Stimulated activated CD4-positive, alpha-beta T cell treated with anti-CD3 and anti-CD28 coated beads, Interleukin-1b, Interleukin-23, amount 100 ng/mL, for 4 hours (primary cell): Measurements from ENCODE around the gene RAD51B.

Experiments
- DNase-seq, 2 donors: peaks; one replicate each; pipeline ENCODE4 v3.0.0-alpha.2; 2020; ENCODE audit warnings: low read depth in 2 of 2

Gene RAD51B

DNA sequence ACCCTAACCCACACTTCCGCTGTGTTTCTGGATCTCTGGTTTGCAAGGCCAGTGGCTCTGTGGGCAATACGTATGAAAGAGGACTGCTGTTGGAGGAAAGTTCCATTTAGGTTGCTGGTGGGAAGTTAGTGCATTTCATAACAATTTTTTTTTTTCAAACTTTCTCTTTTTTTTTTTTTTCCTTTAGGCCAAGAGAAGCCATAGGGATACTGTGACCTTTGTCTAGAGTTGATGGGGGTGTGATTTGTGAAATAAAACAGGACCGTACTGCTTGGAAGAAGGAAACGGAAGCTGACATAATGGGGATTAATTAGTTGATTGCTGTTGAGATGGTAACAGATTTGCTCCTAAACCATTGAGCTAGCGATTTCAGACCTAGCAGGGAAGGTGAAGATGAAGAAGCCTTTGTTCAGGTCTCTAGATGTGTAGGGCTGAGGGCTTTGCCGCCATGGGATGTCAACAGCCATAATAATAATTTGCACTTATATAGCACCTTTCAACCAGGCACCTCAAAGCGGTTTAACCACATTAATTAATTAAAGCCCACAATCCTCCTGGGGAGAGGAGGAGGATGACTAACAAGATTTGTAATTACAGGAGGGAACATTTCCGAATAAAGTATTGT lies 658.0 kb downstream of the RAD51B start:
- DNase-seq: no peak

- DNase-seq: no peak
Observed at GRCh38 chr14:68479247-68479646, 659.7 kb downstream of the RAD51B start.

GRCh38 chr14:68482018-68482417 lies 662.4 kb downstream of the RAD51B start:
- no peak for DNase-seq

DNA sequence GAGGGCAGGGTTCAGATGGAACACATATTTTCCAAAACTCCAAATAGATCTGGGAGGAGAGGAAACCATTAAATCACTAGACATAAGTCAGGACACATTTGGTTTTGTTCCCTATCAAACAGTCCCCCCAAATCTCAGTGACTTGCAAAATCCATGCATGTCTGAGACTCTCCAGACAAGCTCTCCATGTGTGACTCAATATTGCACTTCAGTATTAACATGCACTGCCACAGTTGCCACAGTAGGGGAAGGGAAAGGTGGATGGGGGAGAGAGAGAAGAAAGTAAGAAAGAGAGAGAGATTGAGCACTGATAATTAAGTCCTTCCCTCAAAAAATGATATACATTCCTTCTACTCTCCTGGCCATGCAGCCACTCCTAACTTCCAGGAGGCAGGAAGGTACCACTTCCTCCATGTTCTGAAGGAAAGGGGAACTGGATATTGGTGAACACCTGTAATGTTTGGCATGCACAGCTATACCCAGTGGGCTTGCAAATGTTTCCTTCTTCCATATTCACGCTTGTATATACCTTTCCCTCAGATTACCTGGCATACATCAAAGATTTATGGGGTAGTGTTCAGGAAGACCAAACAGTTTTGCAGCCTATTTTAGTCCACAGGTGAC lies 663.3 kb downstream of the RAD51B start:
- no peak for DNase-seq

DNA sequence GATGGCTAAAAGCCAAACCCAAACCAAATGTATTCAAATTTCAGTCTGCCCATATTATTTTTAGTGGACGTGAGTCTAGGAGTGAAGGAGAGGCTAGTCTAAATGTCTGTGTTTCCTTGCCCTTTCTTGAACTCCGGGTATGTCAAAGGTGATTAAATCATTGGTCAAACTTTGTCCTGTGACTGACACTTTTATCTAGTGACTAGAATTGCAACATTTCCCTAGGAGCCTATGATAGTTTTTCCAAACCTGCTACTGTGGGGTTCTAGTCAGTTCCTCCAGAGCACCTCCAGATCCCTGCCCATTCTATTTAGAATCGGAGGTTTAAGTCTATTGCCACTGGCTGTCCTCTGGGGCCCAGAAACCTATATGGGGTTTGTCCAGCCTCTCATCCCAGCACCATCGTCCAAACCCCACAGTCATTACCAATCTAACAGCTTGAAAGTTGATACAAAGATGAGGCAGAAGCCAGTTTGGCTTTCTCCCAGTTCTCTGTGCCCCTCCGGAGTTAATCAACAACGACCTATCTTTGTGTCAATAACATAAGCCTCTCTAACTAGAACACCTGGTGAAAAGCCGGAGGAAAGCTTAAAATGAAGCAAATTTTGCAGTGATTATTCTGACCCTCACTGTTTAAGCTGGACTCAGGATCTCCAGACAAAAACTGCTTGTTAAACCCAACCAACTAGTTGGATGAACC lies 666.6 kb downstream of the RAD51B start:
- DNase-seq: no peak

DNA sequence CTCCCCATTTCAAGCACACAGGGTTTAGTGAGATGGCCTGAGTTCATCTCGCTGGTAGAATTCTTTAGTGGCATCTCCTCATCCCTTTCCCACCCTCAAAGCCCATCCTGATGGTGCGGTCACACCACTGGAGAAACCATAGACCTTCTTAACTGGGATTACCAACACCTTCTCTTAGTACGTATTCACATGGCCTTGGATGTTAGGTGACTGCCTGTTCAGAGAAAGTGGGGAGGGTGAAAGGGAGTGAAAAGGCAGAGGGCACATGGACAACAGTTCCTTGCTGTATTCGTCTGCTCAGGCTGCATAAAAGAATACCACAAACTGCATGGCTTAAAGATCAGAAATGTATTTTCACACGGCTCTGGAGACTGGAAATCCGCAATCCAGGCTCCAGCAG lies 667.2 kb downstream of the RAD51B start:
- DNase-seq: no peak

- DNase-seq: no peak
Observed at GRCh38 chr14:68487805-68488590, 668.4 kb downstream of the RAD51B start.

- DNase-seq: no peak
Observed at GRCh38 chr14:68491793-68492192, 672.2 kb downstream of the RAD51B start.

- DNase-seq: no peak
Observed at GRCh38 chr14:68492381-68493151, 673.0 kb downstream of the RAD51B start.

DNA sequence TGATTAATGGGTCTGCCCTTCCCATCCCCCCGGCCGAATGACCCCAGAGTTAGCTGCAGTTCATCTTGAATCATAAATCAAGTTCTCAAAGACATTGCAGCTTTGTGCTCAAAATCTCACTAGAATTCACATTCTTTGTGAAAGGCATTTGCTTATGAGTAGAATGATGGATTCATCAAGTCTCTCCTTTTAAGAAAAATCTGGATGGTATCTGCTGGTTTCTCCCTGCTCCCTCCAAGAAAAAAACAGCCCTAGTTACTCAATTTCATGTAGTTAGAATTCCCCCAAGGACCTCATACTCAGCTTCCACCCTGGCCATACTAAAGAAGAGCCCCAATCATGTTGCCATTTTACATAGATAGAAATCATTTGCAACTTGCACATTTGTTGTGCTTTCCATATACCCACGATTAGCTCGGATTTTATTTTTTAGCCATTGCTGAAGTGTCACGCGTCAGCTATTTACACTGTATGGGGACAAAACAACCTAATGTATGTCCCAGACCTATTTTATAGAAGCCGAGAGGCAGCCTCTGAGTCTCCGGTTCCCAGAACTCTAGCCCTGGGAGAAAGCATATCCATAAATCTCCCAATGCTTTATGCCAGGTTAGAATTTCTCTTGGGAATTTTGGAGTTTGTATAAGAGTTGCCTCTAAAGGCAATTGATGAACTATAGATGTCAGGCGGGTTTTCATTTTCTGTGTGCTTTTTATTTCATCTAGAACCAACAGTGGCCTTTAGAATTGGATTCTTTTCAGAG lies 673.8 kb downstream of the RAD51B start:
- DNase-seq: no peak

- DNase-seq: no peak
Observed at GRCh38 chr14:68495101-68496039, 675.8 kb downstream of the RAD51B start.

DNA sequence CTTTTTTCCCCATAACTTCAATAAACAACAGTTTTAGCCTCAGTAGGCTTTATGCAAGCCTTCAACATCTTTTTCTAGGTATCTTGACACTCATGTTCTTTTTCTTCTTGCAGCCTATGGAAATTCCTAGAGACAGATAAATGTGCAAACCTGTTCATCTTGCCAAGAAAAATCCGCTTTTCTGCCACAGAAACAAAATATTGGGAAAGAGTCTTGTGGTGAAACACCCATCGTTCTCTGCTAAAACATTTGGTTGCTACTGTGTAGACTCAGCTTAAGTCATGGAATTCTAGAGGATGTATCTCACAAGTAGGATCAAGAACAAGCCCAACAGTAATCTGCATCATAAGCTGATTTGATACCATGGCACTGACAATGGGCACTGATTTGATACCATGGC lies 677.4 kb downstream of the RAD51B start:
- DNase-seq: no peak

DNA sequence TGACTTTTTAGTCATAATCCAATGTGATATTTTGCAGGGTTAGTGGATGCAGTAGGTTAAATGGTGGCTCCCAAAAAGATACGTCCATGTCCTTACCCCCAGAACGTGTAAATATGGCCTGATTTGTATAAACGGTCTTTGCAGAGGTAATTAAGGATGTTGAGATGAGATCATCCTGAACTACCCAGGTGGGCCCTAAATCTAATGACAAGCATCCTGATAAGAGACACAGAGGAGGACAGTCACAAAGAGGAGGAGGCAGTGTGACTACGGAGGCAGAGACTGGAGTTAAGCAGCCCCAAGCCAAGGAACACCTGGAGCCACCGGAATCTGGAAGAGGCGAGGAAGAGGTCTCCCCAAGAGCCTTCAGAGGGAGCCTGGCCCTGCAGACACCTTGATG lies 679.9 kb downstream of the RAD51B start:
- DNase-seq: no peak

- DNase-seq: no peak
Observed at GRCh38 chr14:68501171-68501570, 681.6 kb downstream of the RAD51B start.

- DNase-seq: no peak
Observed at GRCh38 chr14:68501614-68502052, 682.1 kb downstream of the RAD51B start.

DNA sequence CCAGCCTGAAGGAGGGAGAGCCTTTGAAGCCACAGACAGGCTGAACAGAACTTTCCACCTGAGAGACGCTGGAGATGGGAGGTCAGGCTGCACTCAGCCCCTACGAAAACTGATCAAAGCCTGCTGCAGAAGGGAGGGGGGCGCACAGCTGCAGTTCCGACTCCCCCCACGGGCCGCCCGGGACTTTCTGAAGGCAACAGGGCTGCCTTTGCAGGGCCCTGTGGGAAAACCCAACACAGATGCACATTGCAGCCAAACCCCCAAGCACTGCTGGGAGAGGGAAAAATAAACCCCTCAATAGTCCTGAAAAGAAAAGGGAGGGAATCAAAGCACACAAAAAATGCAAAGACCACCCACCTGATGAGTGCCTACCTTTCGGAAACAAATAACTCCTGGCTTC lies 682.7 kb downstream of the RAD51B start:
- DNase-seq: no peak

DNA sequence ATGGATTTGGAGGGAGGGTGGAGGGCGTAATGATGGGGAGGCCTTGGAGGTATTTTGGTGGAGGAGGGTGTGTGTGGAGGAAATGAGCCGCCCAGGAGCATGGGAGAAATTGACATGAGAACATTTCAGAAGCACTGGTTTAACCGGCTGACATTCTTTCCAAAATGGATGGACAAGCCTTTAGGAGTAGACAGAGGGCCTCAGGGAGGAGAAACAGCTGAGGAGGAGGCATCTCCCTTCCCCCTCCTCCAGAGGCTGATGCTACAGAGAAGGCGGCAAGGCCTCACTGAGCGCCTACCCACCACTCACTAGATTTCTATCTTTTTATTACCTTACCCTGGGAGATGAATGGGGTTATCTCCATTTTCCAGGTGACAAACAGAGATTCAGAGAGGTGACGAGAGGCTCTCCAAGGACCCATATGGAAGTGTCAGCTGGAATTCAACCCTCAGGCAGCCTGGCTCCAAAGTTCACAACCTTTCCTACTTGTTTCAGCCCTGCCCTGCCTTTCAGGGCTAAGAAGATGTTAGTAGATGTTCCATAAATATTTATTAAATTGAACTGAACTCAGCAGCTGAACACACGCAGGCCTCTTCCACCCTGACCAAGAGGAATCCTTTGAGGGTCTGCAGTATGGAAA lies 683.7 kb downstream of the RAD51B start:
- no peak for DNase-seq

- DNase-seq: no peak
Observed at GRCh38 chr14:68504861-68505260, 685.3 kb downstream of the RAD51B start.

DNA sequence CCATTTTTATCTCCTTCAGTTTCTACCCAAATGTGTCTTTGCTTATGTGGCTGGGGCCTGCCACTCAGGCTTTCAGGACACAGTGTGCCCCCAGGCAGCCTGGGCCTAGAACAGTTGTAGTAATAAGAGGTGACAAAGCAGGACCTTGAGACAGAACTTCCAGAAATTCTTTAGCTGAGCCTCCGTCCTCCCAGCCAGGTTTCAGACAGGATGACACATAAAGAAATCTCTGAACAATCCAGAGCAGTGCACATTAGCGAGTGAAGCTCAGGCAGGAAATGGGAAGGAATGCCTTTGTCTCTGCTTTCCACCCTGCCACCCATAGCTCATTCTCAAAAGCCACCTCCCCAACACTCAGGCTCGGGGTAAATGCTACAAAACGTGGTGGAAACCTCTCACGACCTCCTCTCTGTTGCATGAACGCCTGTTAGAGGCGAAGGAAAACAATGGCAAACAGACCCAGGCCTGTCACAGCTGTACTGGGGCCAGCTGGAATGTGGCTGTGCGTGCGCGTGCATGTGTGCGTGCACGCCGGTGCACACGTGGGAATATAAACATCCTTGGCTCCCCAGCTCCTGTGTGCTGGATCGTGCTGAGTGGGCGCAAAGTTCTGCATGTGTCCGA lies 686.6 kb downstream of the RAD51B start:
- no peak for DNase-seq
